ENCODE data around the gene ZNF611. TPM values are rescaled to one million over a fixed set of nuclear protein-coding genes. Genes with fewer than 3 reads are reported as not detected.

ZNF611 gene
- total and polyA plus RNA-seq, 10 of the 15 experiments (the other 5 are each of a cell fraction or from before 2014, with no cell fraction given), result 1.4 to 16.8 (median 7.6) TPM

GRCh38 chr19:52685811-52686210, 49.0 kb downstream of the ZNF611 start:
- H3K9me3 ChIP-seq (replicated peaks; ENCODE audit: control insufficient read depth, insufficient read depth, low read length), result peaks cover 3% of the 10 kb centered on the region; the same call in 1 of the 3 replicates
- H2AFZ ChIP-seq (ENCODE audit: control insufficient read depth, low read depth, low read length), result no peak overlapping the region
- DNase-seq (ENCODE audit: low read depth, low spot score) (no peak), ATAC-seq (no peak), FAIRE-seq (no peak)
- intact Hi-C loops (cut with micrococcal nuclease; ENCODE audit: unreplicated experiment) (no loop called here), in situ Hi-C loops (cut with MboI) (no loop called here)
- H3K4me1 ChIP-seq (ENCODE audit: control insufficient read depth, insufficient read depth, low read length), result no peaks in the 10 kb centered on the region
- BruUV-seq (replicated peaks), result no TSS peak
- no peak overlapping the region for H3K27ac ChIP-seq (ENCODE audit: control insufficient read depth, insufficient read depth)
- no peak overlapping the region for H3K4me2 ChIP-seq (ENCODE audit: control insufficient read depth, insufficient read depth)
- no peak overlapping the region for H3K4me3 ChIP-seq
- H3K36me3 ChIP-seq (ENCODE audit: control insufficient read depth in 2 of 2, insufficient read depth in 2 of 2, low read length in 1 of 2), result no peaks in the 10 kb centered on the region
- CTCF ChIA-PET, result interaction anchor here (0.7 kb wide), 1 partner anchor 39 kb away, joined by 3 read pairs; no protein-coding TSS in a partner anchor
- peaks cover 9% of the 10 kb centered on the region for H3K79me2 ChIP-seq (ENCODE audit: control insufficient read depth, insufficient read depth, low read length)
- RAD21 ChIA-PET (ENCODE audit: unreplicated experiment), result interaction anchor here (1.0 kb wide), 1 partner anchor 17 kb away, joined by 3 read pairs; no protein-coding TSS in a partner anchor
- SMC1A ChIA-PET (ENCODE audit: uncharacterized antibody, unreplicated experiment), result interaction anchor here (0.6 to 0.7 kb wide), 2 partner anchors 853 to 1163 kb away, joined by 3 read pairs; no protein-coding TSS in a partner anchor
- no peaks in the 10 kb centered on the region for H3K27me3 ChIP-seq (replicated peaks in 1 of 2; ENCODE audit: control insufficient read depth in 2 of 2, insufficient read depth in 2 of 2, low read length in 1 of 2)
- WGBS (ENCODE audit: insufficient coverage, insufficient replicate concordance, low lambda C conversion rate, missing lambda C conversion rate), result 93% methylated on average over 1 of the region's 1 CpG
- H4K20me1 ChIP-seq (ENCODE audit: control insufficient read depth, insufficient read depth), result no peaks in the 10 kb centered on the region
- H3K9ac ChIP-seq (ENCODE audit: control insufficient read depth, insufficient read depth, low read length), result no peak overlapping the region
- POLR2A ChIA-PET, result no interaction called here
- TF ChIP-seq, protein P1, sequence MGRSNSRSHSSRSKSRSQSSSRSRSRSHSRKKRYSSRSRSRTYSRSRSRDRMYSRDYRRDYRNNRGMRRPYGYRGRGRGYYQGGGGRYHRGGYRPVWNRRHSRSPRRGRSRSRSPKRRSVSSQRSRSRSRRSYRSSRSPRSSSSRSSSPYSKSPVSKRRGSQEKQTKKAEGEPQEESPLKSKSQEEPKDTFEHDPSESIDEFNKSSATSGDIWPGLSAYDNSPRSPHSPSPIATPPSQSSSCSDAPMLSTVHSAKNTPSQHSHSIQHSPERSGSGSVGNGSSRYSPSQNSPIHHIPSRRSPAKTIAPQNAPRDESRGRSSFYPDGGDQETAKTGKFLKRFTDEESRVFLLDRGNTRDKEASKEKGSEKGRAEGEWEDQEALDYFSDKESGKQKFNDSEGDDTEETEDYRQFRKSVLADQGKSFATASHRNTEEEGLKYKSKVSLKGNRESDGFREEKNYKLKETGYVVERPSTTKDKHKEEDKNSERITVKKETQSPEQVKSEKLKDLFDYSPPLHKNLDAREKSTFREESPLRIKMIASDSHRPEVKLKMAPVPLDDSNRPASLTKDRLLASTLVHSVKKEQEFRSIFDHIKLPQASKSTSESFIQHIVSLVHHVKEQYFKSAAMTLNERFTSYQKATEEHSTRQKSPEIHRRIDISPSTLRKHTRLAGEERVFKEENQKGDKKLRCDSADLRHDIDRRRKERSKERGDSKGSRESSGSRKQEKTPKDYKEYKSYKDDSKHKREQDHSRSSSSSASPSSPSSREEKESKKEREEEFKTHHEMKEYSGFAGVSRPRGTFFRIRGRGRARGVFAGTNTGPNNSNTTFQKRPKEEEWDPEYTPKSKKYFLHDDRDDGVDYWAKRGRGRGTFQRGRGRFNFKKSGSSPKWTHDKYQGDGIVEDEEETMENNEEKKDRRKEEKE (IDR thresholded peaks at IDR 0.05), result no peak
- TF ChIP-seq RUNX3 (IDR thresholded peaks at IDR 0.05; ENCODE audit: low read length) (no peak), EZH2 (IDR thresholded peaks at IDR 0.05; ENCODE audit: borderline replicate concordance, control insufficient read depth, low read depth, low read length) (no peak), EED (IDR thresholded peaks at IDR 0.05; ENCODE audit: low read depth) (no peak), POU2F2 (IDR thresholded peaks at IDR 0.05; ENCODE audit: borderline replicate concordance, low read depth, low read length) (no peak), CBFB (IDR thresholded peaks at IDR 0.05; ENCODE audit: low read depth) (no peak), ZNF207 (IDR thresholded peaks at IDR 0.05; ENCODE audit: borderline replicate concordance) (no peak), NBN (IDR thresholded peaks at IDR 0.05) (no peak), ZNF217 (IDR thresholded peaks at IDR 0.05) (no peak), NR2C1 (IDR thresholded peaks at IDR 0.05) (no peak), RAD21 (IDR thresholded peaks at IDR 0.05; ENCODE audit: insufficient read depth, low read depth, low read length) (no peak), BHLHE40 (IDR thresholded peaks at IDR 0.05; ENCODE audit: borderline replicate concordance in 1 of 2, low read depth in 2 of 2, low read length in 1 of 2) (no peak), HCFC1 (IDR thresholded peaks at IDR 0.05; ENCODE audit: low read length) (no peak), ZNF274 (IDR thresholded peaks at IDR 0.05; ENCODE audit: insufficient read depth, insufficient read length) (no peak), IRF3 (IDR thresholded peaks at IDR 0.05) (no peak), SP1 (IDR thresholded peaks at IDR 0.05; ENCODE audit: low read depth, low read length) (no peak), CEBPZ (IDR thresholded peaks at IDR 0.05; ENCODE audit: low read depth, low read length) (no peak), SMC3 (IDR thresholded peaks at IDR 0.05; ENCODE audit: borderline replicate concordance, low read length) (no peak)
